Esophagus muscularis mucosa (tissue), 3 donors: Measurements from ENCODE around the gene SH3D19.

Experiments used
- CTCF ChIP-seq, 3 experiments: fragments of 200-600 bp in 2 of 3; fragments of 450-650 bp in 1 of 3; sonication (generic) in 2 of 3; IDR thresholded peaks; one replicate each; pipeline ENCODE4 v1.5.1; 2017 to 2019; ENCODE audit warnings: antibody characterized with exemption in 3 of 3, mild to moderate bottlenecking in 2 of 3, moderate library complexity in 1 of 3
- EP300 ChIP-seq: sonication (generic); formaldehyde crosslinking; IDR thresholded peaks from one replicate; pipeline ENCODE4 v1.6.1; 2017; ENCODE audit warnings: antibody characterized with exemption

DNA sequence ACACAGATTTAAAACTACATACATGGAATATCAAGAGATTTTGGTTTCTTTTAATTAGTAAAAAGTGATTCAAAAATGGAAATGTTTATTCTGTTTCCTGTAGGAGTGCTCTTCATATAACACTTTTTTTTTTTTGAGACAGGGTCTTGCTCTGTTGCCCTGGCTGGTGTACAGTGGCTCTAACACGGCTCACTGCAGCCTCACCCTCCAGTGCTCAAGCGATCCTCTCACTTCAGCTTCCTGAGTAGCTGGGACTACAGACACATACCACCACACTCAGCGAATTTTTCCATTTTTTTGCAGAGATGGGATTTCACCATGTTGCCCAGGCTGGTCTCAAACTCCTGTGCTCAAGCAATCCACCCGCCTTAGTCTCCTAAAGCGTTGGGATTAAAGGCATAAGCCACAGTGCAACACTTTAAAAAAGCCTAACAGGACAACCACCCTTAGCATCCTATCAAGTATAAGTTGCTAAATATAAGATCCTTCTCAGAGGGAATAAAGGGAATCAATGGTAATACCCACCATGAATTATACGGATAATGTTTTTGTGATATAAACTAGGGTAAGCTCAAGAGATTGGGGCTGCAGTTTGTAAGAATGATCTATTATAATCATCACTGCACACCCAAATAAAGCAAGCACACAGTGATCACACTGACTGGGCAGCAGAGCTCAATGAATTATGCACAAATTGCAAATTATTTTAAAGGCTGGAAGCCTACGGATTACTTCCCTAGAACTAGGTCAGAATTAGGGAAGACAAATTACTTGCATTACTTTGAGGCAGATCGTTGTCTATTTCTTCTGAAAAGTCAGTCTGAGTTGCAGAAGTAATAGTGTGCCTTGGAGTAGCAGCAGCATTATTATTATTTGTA is 149.4 kb downstream of the SH3D19 start:
- TF ChIP-seq CTCF (IDR thresholded peaks at IDR 0.05) (no peak), EP300 (no peak)
